Body of pancreas (tissue), 4 donors: ENCODE results near the gene GLG1.
A peak's percentile ranks its signal among the peaks of the same experiment; 100 is the strongest.

Source experiments
- POLR2A ChIP-seq, 3 donors: fragments of 450-650 bp; IDR thresholded peaks; one replicate each; pipeline ENCODE4 v1.6.1; 2016; ENCODE audit warnings: antibody characterized with exemption in 3 of 3, mild to moderate bottlenecking in 2 of 3
- TF ChIP-seq, protein P1 (sequence below), 7 experiments: fragments of 450-650 bp in 4 of 7; fragments of 200-600 bp in 3 of 7; sonication (generic) in 3 of 7; IDR thresholded peaks; one replicate each; pipeline ENCODE4 v1.5.1; 2016 to 2019; ENCODE audit warnings: antibody characterized with exemption in 7 of 7

- TF ChIP-seq, protein P1, sequence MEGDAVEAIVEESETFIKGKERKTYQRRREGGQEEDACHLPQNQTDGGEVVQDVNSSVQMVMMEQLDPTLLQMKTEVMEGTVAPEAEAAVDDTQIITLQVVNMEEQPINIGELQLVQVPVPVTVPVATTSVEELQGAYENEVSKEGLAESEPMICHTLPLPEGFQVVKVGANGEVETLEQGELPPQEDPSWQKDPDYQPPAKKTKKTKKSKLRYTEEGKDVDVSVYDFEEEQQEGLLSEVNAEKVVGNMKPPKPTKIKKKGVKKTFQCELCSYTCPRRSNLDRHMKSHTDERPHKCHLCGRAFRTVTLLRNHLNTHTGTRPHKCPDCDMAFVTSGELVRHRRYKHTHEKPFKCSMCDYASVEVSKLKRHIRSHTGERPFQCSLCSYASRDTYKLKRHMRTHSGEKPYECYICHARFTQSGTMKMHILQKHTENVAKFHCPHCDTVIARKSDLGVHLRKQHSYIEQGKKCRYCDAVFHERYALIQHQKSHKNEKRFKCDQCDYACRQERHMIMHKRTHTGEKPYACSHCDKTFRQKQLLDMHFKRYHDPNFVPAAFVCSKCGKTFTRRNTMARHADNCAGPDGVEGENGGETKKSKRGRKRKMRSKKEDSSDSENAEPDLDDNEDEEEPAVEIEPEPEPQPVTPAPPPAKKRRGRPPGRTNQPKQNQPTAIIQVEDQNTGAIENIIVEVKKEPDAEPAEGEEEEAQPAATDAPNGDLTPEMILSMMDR (IDR thresholded peaks at IDR 0.05): peak in 1 of 7 experiments; percentile 4
- TF ChIP-seq POLR2A (IDR thresholded peaks at IDR 0.05): no peak
These were observed 522 bp upstream of the GLG1 start for GRCh38 chr16:74607310-74607961.
